ENCODE data around the gene IGSF8.
"Not testable (repeated sequence)": the region's sequence is repeated elsewhere in the genome, so short reads cannot be mapped to it uniquely, and the experiment has no call there.

IGSF8 gene

DNA sequence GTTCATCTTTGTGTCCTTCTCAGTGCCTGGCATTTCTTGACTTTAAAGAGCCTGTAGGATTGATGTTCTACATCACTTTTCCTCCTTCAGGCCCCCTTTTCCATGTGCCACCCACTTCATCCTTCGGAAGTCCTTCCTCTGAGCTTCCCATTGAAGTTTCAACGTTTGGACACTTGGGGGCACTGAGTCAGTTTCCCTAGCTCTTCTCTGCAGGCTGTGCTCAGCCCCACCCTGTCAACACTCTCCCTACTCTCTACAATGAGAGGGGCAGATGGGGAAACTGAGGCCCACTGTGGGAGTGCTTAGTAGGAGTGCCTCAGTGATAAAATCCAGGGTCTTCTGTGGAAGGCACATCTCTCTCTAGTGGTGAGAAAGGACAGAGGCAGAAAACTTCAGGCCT lies 40.3 kb downstream of the IGSF8 start:
- no peaks in the 10 kb centered on the region for H3K36me3 ChIP-seq (ENCODE audit: control insufficient read depth in 1 of 2, insufficient read depth in 2 of 2, low read length in 2 of 2)
- no peaks in the 10 kb centered on the region for H3K4me1 ChIP-seq (ENCODE audit: control insufficient read depth in 1 of 2, insufficient read depth in 2 of 2, low read length in 2 of 2)
- no peak overlapping the region for H3K27ac ChIP-seq (ENCODE audit: low read depth, low read length)
- no peak overlapping the region for H3K9ac ChIP-seq (ENCODE audit: low read depth in 1 of 2, low read length in 2 of 2)
- no peak overlapping the region for H3K4me3 ChIP-seq (ENCODE audit: low read depth in 1 of 2, low read length in 2 of 2)
- no peaks in the 10 kb centered on the region for H3K9me3 ChIP-seq (ENCODE audit: control insufficient read depth in 1 of 2, low read length in 2 of 2)
- peaks cover 10 to 24% of the 10 kb centered on the region in 2 donors for H3K27me3 ChIP-seq (ENCODE audit: control insufficient read depth in 1 of 2, insufficient read depth in 2 of 2, low read length in 2 of 2)

DNA sequence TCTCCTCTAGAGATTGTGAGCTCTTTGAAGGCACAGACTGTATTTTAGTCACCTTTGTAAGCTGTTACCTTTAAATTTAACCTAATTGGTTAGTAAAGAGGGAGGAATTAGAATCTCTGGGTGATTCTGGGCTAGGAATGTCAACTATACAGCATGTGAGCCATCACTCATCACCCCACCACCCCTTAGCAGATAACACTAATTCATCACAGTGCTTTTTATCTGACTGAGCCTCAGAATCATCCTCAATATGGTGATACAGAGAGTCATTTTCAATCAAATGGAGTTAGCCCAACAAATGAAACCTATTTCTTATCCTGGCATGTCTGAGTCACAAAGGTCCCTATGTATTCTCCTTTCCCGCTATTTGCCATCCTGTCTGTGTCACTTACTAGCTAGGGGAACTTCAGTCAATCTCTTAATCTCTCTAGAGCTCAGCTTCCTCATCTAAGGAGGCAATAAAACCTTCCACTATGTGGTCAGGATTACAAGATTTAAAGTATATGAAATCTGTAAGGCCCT lies 41.7 kb downstream of the IGSF8 start:
- Histone ChIP-seq H3K27me3 (ENCODE audit: control insufficient read depth in 1 of 2, insufficient read depth in 2 of 2, low read length in 2 of 2) (peaks cover 10 to 24% of the 10 kb centered on the region in 2 donors), H3K27ac (ENCODE audit: low read depth, low read length) (no peak overlapping the region), H3K36me3 (ENCODE audit: control insufficient read depth in 1 of 2, insufficient read depth in 2 of 2, low read length in 2 of 2) (no peaks in the 10 kb centered on the region), H3K9me3 (ENCODE audit: control insufficient read depth in 1 of 2, low read length in 2 of 2) (no peaks in the 10 kb centered on the region), H3K4me3 (ENCODE audit: low read depth in 1 of 2, low read length in 2 of 2) (no peak overlapping the region), H3K9ac (ENCODE audit: low read depth in 1 of 2, low read length in 2 of 2) (no peak overlapping the region), H3K4me1 (ENCODE audit: control insufficient read depth in 1 of 2, insufficient read depth in 2 of 2, low read length in 2 of 2) (no peaks in the 10 kb centered on the region)

DNA sequence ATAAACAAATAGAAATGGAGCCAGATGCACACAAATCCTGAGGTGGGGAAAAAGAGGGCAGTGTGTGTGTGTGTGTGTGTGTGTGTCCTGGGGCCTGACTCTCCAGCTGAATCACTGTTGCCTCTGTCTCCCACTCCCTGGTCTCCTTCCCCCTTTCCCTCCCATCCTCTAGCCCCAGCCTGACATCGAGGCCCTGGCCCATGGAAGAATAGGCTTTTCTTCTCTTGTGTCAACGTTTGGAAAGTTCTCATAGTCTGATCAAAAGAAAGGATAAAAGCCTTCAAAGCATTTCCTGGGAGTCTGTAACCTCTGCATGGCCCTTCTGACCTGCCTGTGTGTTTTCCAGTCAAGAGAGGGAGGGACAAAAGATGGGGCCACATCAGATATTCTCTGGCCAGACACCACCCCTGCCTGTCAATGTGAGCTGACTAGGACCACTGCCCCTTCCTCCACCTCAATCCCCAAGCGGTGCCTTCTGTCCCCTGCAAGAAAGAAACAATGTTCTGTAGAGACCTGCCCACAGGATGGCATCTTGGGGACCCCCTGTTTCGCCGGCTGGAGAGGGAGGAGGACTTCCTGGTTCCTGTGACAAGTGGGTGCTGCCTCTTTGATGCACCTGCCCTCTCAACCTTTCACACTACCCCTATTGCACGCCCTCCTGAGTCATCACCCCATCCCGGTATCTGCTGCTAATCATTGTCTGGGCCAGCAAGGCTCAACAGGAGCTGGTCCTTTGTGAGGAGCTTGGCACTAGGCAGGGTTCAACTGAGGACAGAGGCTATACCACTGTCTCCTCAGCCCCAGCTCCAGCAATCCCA lies 44.7 kb downstream of the IGSF8 start:
- Histone ChIP-seq H3K9ac (ENCODE audit: low read depth in 1 of 2, low read length in 2 of 2) (no peak overlapping the region), H3K9me3 (ENCODE audit: control insufficient read depth in 1 of 2, low read length in 2 of 2) (no peaks in the 10 kb centered on the region), H3K27me3 (ENCODE audit: control insufficient read depth in 1 of 2, insufficient read depth in 2 of 2, low read length in 2 of 2) (peaks cover 7 to 24% of the 10 kb centered on the region in 2 donors), H3K4me3 (ENCODE audit: low read depth in 1 of 2, low read length in 2 of 2) (no peak overlapping the region), H3K36me3 (ENCODE audit: control insufficient read depth in 1 of 2, insufficient read depth in 2 of 2, low read length in 2 of 2) (no peaks in the 10 kb centered on the region), H3K4me1 (ENCODE audit: control insufficient read depth in 1 of 2, insufficient read depth in 2 of 2, low read length in 2 of 2) (no peaks in the 10 kb centered on the region), H3K27ac (ENCODE audit: low read depth, low read length) (no peak overlapping the region)

DNA sequence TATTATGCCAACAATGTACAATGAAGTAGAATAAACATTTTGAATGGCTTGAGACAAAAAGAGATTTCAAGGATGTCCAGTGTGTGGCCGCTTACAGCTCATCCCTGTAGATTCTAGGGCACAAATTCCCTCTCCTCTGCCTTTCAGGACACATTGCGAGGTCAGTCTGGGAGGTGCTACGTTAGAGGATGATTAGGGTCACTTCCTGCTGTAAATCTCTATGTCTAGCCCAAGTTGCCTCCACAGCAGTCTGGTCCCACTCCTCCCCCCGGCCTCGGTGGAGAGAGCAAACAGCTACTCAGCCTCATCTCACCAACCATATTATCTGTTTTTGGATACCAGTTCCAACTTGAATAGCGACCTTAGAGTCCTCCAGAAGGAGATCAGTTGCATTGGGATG lies 45.5 kb downstream of the IGSF8 start:
- Histone ChIP-seq H3K9ac (ENCODE audit: low read depth in 1 of 2, low read length in 2 of 2) (no peak overlapping the region), H3K27me3 (ENCODE audit: control insufficient read depth in 1 of 2, insufficient read depth in 2 of 2, low read length in 2 of 2) (peaks cover 7 to 24% of the 10 kb centered on the region in 2 donors), H3K4me3 (ENCODE audit: low read depth in 1 of 2, low read length in 2 of 2) (no peak overlapping the region), H3K36me3 (ENCODE audit: control insufficient read depth in 1 of 2, insufficient read depth in 2 of 2, low read length in 2 of 2) (no peaks in the 10 kb centered on the region), H3K9me3 (ENCODE audit: control insufficient read depth in 1 of 2, low read length in 2 of 2) (no peaks in the 10 kb centered on the region), H3K4me1 (ENCODE audit: control insufficient read depth in 1 of 2, insufficient read depth in 2 of 2, low read length in 2 of 2) (no peaks in the 10 kb centered on the region), H3K27ac (ENCODE audit: low read depth, low read length) (no peak overlapping the region)

DNA sequence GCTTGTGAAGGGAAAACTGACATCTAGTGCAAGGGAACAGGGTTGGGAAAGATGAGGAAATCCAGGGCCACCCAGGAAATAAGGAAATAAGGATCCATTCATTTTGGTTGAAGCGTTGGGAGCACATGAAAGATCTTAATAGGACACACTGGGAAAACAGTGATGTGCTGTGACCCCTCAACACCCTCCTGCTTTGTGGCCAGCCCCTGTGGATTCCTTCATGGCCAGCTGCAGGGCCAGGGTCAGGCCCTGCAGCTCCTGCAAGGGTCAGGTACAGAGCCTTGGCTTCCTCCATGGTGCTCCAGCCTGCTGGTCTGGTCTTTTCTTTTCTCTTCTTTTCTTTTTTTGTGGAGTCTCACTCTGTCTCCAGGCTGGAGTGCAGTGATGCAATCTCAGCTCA lies 47.8 kb downstream of the IGSF8 start:
- Histone ChIP-seq H3K4me3 (ENCODE audit: low read depth in 1 of 2, low read length in 2 of 2) (no peak overlapping the region), H3K9me3 (ENCODE audit: control insufficient read depth in 1 of 2, low read length in 2 of 2) (no peaks in the 10 kb centered on the region), H3K27me3 (ENCODE audit: control insufficient read depth in 1 of 2, insufficient read depth in 2 of 2, low read length in 2 of 2) (peaks cover 7 to 14% of the 10 kb centered on the region in 2 donors), H3K4me1 (ENCODE audit: control insufficient read depth in 1 of 2, insufficient read depth in 2 of 2, low read length in 2 of 2) (peaks cover 12 to 17% of the 10 kb centered on the region in 2 donors), H3K27ac (ENCODE audit: low read depth, low read length) (no peak overlapping the region), H3K9ac (ENCODE audit: low read depth in 1 of 2, low read length in 2 of 2) (no peak overlapping the region), H3K36me3 (ENCODE audit: control insufficient read depth in 1 of 2, insufficient read depth in 2 of 2, low read length in 2 of 2) (no peaks in the 10 kb centered on the region)

DNA sequence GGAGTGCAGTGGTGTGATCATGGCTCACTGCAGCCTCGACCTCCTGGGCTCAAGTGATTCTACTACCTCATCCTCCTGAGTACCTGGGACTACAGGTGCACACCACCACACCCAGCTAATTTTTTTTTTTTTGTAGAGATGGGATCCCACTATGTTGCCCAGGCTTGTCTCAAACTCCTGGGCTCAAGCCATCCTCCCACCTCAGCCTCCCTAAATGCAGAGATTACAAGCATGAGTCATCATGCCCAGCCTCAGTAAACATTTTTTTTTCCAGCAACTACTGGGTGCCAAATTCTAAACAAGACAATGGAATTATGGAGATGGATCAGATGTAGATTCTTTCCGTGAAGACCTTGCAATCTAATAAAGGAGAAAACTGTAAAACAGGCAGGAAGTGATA lies 48.2 kb downstream of the IGSF8 start:
- Histone ChIP-seq H3K4me1 (ENCODE audit: control insufficient read depth in 1 of 2, insufficient read depth in 2 of 2, low read length in 2 of 2) (peaks cover 13 to 17% of the 10 kb centered on the region in 2 donors), H3K27me3 (ENCODE audit: control insufficient read depth in 1 of 2, insufficient read depth in 2 of 2, low read length in 2 of 2) (peaks cover 7 to 10% of the 10 kb centered on the region in 2 donors)
- H3K4me3 ChIP-seq (ENCODE audit: low read depth in 1 of 2, low read length in 2 of 2); H3K36me3 ChIP-seq (ENCODE audit: control insufficient read depth in 1 of 2, insufficient read depth in 2 of 2, low read length in 2 of 2); H3K9ac ChIP-seq (ENCODE audit: low read depth in 1 of 2, low read length in 2 of 2); H3K9me3 ChIP-seq (ENCODE audit: control insufficient read depth in 1 of 2, low read length in 2 of 2); H3K27ac ChIP-seq (ENCODE audit: low read depth, low read length): not testable (repeated sequence)

DNA sequence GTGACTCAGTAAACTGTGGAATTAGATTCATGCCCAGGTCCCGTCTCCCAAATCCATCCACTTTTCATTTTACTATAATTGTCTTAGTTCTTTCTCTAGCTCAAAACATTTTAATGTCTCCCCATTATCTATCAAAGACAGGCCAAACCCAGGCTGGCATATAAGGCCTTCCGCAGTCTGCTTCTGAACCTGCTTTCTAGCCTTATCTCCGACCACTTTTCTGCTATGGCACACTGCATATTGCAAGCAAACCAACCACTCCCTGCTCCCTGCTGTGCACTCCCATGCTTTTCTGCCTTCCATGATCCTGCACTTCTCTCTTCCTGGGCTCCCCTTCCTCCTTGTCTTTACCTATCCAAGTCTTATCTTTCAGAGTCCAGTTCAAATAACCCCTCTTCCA lies 49.3 kb downstream of the IGSF8 start:
- H3K36me3 ChIP-seq (ENCODE audit: control insufficient read depth in 1 of 2, insufficient read depth in 2 of 2, low read length in 2 of 2), result no peaks in the 10 kb centered on the region
- no peak overlapping the region for H3K4me3 ChIP-seq (ENCODE audit: low read depth in 1 of 2, low read length in 2 of 2)
- no peaks in the 10 kb centered on the region for H3K9me3 ChIP-seq (ENCODE audit: control insufficient read depth in 1 of 2, low read length in 2 of 2)
- no peak overlapping the region for H3K9ac ChIP-seq (ENCODE audit: low read depth in 1 of 2, low read length in 2 of 2)
- H3K4me1 ChIP-seq (ENCODE audit: control insufficient read depth in 1 of 2, insufficient read depth in 2 of 2, low read length in 2 of 2), result peaks cover 13 to 17% of the 10 kb centered on the region in 2 donors
- H3K27ac ChIP-seq (ENCODE audit: low read depth, low read length), result no peak overlapping the region
- peaks cover under 1 to 3% of the 10 kb centered on the region in 2 donors for H3K27me3 ChIP-seq (ENCODE audit: control insufficient read depth in 1 of 2, insufficient read depth in 2 of 2, low read length in 2 of 2)

DNA sequence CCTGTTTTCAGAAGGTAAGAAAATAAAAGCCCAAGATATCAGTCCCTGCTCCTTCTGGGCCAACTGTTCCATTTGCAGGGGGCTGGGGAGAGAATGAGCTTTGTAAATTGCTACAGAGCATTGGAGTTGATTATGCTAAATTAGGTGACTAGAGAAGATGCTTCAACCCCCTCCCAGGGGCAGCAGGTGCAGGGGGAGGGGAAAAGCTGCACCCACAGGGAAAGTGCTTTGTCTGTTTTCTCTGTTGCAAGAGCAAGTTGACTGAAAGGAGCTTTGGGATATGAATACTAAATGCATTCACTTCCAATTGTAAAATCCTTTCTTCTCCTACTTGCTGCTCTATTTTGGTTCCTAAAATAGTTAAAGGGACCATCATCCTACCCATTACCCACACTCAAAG lies 50.1 kb downstream of the IGSF8 start:
- H3K4me1 ChIP-seq (ENCODE audit: control insufficient read depth in 1 of 2, insufficient read depth in 2 of 2, low read length in 2 of 2), result peaks cover 13 to 17% of the 10 kb centered on the region in 2 donors
- H3K9me3 ChIP-seq (ENCODE audit: control insufficient read depth in 1 of 2, low read length in 2 of 2), result no peaks in the 10 kb centered on the region
- no peak overlapping the region for H3K27ac ChIP-seq (ENCODE audit: low read depth, low read length)
- H3K36me3 ChIP-seq (ENCODE audit: control insufficient read depth in 1 of 2, insufficient read depth in 2 of 2, low read length in 2 of 2), result no peaks in the 10 kb centered on the region
- no peaks in the 10 kb centered on the region for H3K27me3 ChIP-seq (ENCODE audit: control insufficient read depth in 1 of 2, insufficient read depth in 2 of 2, low read length in 2 of 2)
- H3K4me3 ChIP-seq (ENCODE audit: low read depth in 1 of 2, low read length in 2 of 2), result no peak overlapping the region
- no peak overlapping the region for H3K9ac ChIP-seq (ENCODE audit: low read depth in 1 of 2, low read length in 2 of 2)

DNA sequence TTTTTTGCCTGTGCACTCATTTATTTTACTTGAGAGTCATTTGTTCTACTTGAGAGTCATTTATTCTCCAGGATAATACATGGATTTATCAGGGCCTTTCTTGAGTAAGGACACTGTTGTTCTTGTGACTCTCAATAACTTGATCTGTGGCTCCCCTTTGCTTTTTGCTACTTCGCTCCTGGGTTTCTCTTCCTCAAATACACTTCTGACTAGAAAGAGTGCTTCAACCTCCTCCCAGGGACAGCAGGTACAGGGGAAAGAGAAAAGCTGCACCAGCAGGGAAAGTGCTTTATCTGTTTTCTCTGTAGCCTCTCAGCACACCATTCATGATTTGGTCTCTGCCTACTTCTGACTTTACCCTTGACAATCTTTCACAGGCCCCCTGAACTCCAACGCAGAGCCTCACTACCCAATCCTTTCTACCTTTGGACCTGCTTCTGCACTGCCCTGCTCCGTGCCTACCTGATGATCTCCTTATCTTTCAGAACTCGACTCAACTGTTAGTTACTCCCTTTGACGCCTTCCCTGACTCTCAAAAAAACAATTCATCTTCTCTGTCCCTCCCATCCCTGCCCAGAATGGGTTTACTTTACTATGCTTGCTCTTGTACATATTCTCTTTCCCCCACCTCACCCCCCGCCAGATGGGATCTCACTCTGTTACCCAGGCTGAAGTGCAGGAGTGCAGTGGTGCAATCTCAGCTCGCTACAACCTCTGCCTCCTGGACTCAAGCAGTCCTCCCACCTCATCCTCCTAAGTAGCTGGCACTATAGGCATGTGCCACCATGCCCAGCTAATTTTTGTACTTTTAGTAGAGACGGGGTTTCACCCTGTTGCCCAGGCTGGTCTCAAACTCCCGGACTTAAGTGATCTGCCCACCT lies 51.1 kb downstream of the IGSF8 start:
- no peak overlapping the region for H3K27ac ChIP-seq (ENCODE audit: low read depth, low read length)
- no peaks in the 10 kb centered on the region for H3K9me3 ChIP-seq (ENCODE audit: control insufficient read depth in 1 of 2, low read length in 2 of 2)
- no peak overlapping the region for H3K9ac ChIP-seq (ENCODE audit: low read depth in 1 of 2, low read length in 2 of 2)
- peak overlapping the region in 1 of 2 donors; percentile 5 for H3K4me3 ChIP-seq (ENCODE audit: low read depth in 1 of 2, low read length in 2 of 2)
- no peaks in the 10 kb centered on the region for H3K27me3 ChIP-seq (ENCODE audit: control insufficient read depth in 1 of 2, insufficient read depth in 2 of 2, low read length in 2 of 2)
- no peaks in the 10 kb centered on the region for H3K36me3 ChIP-seq (ENCODE audit: control insufficient read depth in 1 of 2, insufficient read depth in 2 of 2, low read length in 2 of 2)
- peaks cover 13 to 17% of the 10 kb centered on the region in 2 donors for H3K4me1 ChIP-seq (ENCODE audit: control insufficient read depth in 1 of 2, insufficient read depth in 2 of 2, low read length in 2 of 2)
